HG02759 (cell line): Measurements from ENCODE around the gene METTL25B.

ENCODE experiments used
- ATAC-seq: cut with Tn5 transposase; IDR thresholded peaks from one replicate; pipeline ENCODE4 v1.9.1; 2021; ENCODE audit warnings: mild to moderate bottlenecking, moderate library complexity; ENCODE audit not compliant: unreplicated experiment

Gene METTL25B

DNA sequence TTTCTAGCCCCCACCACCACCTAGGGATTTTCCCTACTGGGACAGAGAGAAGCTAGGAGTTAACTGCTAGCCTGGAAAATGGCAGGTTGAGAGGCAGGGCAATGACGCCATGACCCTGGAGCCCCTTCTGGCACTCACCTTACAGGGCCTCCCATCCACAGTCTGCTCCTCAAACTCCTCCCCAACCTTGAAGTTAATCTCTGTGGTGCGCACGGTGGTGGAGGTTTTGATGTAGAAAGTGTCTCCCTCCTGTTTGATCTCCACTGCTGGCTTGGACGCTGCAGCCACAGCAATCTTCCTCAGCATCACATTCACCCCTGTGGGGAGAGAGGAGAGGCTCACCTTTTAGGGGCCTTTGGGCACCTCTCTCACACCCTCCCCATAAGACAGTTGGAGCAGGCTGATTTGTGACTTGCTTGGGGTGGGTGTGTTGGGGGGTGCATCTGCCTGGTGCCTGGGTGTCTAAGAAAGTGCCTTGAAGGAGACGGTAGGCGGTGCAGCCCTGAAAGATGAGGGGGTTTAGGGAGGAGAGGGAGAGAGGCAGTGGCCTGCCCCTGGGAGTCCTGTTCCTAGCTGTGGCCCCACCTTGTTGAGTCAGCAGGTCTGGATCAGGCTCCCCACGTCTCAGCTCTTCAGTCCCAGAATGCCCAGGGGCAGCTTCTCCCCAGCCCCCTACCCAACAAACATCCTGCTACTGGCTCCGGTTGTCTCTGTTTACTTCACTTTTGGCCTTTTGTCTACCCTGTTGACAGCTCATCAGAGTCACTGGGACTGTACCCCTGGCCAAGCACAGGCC, 27.3 kb upstream of the METTL25B start:
- no peak for ATAC-seq

DNA sequence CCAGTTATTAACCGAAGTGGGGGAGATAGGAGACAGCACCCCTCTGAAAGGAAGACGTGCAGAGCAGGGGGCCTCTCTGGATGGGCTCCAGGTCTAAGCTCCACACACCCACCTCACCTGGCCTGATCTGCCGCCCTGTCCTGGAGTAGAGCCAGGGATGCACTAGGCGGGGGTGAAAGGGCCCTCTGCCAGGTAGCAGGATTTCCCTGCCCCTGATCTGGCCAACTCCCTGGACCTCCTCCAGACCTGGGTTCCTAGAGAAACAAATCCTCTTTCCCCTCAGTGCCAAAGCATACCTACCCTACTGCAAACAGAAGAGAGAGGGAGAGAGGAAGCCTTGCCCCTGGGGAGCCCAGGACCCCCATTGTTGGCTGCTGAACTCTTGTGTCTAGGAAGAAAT, 24.9 kb upstream of the METTL25B start:
- no peak for ATAC-seq

DNA sequence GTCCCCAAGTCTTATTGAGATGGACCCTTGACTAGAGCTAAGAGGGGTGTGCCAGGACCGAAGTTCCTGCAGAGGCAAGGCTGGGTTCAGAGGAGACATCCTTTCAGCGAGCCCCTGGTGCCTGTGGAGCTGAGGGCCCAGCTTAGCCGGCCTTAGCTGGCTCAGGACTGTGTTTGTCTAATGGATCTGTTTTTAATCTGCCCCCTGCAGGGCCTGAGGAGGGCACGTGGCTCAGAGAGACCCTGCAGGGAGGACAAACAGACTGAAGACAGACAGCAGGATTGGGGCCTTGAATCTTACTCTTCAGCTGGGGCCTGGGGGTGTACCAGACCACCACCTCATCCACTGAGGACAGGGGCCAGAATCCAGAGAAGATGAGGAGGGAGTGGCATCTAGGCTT, 24.5 kb upstream of the METTL25B start:
- ATAC-seq: no peak

DNA sequence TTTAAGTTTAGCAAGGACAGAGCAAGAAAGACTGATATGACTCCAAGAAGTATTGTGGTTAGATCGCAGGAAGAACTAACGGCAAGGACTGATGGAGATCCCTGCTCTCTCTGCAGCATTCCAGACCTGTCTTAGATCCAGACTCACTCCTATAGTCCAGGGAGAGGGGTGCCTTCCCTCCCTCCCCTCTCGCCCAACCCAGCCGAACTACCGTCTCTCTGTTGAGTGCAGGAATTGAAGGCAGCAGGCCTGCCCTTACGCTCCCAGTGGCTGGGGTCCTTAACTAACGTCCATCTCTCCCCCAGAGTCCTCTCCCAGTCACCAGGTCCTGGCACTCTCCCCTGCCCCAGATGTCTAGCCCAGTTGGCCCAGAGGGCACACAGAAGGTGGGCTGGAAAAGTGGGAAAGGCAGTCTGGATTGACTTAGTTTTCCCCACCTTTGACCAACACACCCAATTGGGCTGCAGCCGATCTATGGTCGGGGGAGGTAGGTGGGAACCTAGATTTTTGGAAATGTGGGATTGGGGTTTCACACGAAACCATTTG, 24.0 kb upstream of the METTL25B start:
- no peak for ATAC-seq

DNA sequence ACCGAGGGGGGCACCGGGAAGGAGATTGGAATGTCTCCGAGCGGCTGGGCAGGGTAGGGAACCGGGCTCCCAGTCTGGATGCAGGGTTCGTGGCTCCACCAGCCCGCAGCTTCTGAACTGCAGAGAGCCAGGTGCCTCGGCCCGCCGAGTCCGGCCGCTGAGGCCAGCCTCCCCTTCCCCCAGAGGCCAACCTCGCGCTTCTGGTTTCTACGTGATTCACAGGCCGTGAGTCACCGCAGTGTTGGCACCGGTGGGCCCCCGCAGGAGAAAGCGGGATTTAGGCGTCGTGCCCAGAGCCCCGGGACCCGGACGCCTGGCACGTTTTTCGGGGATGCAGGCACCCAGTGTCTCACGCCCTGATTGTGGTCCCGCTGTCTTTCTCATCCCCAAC, 23.3 kb upstream of the METTL25B start:
- no peak for ATAC-seq

DNA sequence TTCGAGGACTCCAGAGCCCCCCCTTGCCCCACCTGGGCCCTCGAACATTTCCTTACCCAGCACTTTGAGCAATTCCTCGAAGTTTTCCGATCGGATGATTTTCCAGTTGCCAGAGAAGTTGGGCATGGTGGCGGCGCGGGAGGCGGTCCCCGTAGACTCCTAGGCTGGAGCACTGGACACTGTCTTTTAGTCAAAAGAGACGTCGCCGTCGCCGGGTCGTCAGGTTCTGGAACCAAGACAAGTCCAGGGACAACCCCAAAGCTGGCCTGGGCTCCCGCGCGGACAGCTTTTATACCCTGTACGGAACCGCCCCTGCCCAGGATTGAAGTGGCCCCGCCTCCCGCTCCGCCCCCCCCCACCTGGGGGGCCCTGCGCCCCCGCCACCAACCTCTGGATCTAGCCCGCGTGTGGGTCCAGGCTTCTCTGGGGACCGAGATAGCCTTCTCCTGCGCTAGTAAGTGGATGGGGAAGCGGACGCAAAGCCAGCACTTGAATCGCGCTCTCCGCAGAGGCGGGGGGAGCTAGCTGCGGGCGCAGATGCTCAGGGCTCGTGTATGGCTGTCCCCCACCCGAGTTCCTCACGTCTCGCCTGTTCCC, 22.9 kb upstream of the METTL25B start, which contains the start of gene CRABP2:
CRABP2 (minus strand) TSS at position 263 of the 597 bp plus-strand sequence; CDS start at position 126, 137 bp downstream.
- ATAC-seq: peak; percentile 6

DNA sequence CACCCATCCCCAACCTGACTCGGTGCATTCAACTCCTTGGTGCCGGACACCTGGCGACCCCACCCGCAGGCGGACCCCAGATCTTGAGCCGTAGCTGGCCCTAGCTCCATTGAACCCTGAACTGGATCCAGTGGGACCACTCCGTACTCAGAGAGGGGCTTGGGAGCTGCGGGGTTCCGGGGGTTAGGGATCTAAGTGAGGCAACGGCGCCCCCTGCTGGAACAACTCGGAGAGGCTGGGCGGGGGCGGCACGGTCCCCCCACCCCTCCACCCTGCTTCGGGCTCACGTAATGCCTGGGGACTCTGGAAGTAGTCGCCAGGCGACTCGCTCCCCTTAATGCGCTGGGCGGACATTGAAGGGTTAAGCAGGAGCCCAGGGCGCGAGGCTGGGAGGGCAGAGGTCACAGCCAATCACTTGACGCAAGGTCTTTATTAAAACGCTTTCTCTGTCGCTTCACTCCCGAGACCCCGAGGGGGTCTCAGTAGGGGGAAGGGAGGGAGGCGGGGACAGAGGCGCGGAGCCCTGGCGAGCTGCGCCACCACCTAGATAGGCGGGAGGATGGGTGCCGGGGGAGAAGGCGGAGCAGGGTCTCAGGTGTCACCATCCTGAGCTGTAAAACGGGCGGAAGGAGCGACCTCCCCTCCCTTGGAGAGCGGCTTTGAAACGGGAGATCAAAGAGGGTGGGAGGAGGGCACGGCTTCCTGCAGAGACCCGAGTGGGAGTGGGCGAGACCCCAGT, 22.2 kb upstream of the METTL25B start:
- peak; percentile 40 for ATAC-seq

DNA sequence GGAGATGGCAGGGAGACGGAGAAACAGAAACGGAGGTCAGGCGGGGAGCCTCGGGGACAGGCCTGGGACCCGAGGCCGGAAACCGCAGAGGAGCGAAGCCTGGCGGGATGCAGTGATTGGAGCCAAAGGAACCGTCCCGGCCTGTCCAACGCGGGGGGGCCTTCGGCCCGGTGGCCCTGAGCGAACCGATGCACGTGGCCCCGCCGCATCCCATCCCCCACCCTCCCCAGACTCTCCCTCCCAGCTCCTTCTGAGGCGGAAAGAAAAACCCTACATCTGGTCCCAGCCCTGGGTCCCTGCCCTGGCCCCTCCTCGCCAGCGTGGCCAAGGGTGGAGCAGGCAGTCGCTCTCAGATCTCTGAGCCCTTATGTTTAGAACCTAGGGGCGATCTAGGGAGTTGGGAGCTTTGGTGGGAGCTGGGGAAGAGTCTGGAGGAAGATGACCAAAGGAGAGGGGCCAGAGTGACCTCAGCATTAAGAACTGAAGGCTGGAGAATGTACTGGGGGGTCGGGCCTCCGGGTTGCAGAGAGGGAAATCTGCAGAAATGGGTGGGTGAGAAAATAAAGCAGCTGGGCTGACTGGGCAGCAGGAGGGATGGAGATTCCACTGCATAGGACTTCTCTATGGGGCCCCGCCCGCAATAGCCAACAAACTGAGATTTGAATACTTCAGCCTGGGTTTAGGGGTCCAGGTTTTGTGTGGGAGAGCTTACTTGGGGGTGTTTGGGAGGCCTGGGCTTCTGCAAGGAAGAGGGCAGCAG, 21.4 kb upstream of the METTL25B start:
- ATAC-seq: no peak

DNA sequence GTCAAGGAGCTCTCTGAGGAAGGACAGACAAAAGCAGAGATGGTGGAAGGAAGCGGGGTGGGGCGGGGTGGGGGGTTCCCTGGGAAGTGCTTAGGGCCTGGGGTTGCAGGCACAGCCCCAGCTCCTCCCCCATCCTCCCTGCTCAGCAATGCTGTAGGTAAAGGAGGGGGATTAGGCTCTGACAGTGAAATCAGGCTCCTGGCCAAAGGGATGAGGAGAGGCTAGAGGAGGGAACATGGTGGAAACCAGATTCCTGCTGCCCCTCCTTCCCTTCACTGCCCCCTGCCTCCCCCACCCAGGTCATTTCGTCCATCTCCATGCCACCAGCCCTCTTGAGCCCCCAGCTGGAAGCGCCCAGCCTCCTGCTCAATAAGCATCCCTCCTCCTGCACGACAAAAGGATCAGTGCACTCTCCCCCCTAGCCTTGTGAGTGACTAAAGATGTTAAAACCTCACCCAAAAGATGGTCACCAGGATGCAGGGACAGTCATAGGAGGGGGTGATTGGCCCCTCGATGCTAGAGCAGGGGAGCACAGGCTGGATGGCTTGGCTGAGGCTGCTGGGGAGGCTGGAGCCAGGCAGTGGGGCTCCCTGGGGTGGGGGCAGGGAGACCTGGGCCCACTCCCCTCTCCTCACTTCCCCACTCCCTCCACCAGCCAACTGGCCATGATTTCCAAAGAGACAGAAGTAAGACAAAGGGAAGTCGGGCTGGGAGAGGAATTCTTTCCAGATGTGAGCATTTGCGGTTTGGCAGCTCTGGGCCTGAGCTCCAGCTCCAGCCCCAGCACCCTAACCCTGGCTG, 20.7 kb upstream of the METTL25B start:
- no peak for ATAC-seq

DNA sequence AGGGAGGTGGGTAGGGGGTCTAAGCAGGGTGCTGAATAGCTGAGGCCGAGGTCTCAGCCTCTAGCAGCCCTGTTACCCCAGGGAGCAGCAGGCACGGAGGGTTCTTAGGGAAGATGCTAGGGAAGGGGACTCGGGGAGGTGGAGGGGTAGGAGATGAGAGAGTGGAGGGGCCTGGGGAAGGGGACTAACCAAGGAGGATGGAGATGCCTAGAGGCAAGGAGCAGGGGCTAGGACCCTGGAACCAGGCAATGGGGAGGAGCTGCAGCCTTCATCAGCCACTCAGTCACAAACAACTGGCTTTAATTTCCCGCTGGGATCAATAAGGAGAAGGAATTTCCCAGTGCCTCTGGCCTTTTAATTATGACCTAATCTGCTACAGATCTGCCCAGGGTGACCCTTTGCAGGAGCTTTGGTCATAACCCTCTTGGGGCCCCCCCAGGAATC, 20.0 kb upstream of the METTL25B start:
- ATAC-seq: no peak

DNA sequence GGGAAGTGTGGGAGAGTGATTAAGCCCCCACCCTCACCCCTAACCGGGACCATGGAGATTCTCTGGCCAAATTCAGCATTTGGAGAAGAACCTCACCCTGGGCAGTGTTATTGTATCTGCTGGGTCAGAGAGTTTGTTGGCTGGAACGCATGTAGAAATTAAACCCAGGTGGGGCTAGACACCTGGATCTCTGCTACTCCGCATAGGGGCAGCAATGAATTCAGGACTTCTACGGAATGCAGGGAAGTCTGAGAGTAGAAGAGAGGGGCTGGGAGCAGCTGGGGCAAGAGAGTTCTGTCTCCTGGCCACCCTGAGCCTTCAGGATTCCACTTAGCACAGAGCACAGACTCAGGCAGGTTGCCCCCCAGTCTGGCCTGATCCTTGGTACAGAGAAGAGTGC, 19.2 kb upstream of the METTL25B start:
- ATAC-seq: no peak

DNA sequence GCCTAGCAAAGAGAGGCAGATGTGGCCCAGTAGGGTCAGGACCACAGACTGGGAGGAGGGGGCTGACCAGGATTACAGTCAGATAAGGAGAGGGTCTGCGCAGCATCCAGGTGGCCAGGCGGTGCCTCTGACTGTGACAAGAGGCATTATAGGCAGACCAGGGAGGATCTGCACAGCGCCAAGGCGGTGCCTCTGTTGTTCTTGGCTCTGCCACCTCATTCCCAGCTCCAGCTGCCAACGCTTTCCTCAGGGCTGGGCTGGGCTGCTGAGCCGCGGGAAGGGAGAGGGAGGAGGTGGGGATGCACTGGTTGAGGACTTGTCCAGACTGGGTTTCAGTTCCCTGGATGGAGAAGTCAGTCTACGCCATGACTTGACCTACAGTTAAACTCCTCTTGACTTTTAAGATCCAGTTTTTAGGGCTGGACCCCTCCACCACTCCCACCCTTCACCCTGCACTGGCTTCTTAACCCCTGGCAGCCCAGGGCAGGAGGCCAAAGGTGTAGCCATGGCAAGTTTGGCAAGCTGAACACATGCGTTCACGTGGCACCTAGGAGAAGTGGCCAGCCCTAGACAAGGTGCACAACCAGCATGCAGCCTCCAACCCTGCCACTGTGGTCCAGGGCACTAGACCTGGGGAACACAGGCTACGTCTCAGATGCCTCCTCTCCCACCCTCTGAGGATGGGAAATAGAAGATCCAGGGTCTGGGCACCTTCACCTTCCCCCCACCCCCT, 18.3 kb upstream of the METTL25B start:
- no peak for ATAC-seq

DNA sequence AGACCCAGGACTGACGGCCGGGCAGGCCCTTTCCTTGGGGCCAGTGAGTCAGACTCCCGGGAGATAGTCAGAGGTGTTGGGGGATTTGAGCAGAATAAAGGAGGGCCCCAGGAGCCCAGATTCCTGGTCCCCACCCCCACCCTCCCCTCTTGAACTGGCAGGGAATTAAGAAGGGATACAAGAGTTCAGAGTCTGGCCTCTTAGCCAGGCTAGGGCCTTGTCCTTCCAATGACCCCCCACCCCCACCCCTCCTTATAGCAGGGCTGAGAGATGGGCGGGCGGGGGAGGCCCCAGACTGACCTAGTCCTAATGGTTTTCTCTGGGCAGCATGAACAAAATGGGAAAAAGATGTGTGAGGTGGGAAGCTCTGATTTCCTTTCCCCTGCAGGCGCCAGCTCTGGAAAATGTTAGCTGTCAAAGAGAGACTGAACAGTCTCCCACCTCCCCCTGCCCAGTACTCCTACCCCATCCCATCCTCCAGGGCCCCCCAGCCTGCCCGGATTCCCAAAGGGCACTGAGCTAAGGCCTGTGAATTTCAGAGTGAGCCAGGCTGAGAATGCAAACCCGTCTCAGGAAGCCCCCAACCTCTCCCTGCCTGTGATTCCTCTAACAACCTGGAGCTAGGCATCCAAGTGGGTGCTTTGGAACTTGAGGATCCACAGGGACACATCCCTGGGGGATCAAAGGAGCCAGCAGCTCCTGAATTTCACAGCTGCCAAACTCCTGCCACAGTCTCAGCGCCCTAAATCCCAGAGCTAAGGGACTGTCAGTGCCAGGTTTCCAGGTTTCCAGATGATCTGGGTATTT, 17.1 kb upstream of the METTL25B start:
- ATAC-seq: no peak

DNA sequence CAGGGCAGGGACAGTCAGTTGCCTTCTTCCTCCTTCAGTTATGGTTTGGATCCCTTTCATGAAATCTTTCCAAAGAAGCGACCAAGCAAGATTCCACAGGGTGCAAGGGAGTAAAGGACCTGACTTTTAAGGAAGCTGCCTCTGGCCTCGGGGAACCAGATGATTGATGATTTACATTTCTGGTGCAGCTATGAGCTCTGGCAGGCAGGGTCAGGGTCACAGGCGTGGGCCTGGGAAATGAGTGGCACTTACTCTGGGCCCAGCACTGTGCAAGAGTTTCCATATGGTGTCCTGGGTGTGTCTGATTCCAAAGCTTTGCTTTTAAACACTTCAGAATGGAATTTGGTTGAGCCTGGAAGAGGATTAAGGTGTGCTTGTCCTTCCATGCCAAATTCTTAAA, 15.6 kb upstream of the METTL25B start:
- no peak for ATAC-seq

DNA sequence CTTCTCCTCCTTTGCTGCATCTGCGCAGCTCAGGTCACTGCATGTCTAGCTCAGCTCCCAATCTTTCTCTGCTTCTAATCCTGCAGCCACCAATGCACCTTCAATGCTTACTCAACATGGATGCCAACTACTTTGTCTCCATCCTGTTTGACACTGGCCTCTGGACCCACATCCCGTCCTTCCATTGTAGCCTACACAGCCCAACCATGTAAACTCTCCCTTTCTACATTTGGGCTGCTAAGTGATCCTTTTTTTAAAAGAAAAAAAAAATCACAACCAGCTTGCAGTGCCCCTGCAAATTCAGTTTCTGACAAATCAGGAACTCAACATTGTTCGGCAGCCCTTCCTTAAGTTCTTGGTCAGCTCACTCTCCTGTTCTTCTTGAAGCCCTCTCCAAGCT, 13.4 kb upstream of the METTL25B start:
- no peak for ATAC-seq

DNA sequence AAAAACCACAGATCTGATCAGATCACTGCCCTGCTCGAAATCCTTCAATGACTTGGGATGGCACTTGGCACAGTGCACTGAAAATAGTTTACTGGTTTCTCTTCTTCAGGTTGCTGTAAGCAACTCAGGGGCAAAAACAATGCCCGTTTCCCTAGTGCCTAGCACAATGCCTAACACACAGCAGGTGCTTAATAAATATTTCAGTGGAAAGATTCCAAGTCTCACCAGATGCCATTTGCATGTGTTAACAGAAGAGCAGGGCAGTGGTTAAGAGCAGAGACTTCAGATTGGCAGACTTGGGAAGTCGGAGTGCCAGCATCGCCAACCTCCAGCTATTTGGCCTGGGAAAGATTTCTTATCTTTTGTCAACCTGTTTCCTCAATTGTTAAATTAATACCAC, 10.9 kb upstream of the METTL25B start:
- ATAC-seq: no peak

DNA sequence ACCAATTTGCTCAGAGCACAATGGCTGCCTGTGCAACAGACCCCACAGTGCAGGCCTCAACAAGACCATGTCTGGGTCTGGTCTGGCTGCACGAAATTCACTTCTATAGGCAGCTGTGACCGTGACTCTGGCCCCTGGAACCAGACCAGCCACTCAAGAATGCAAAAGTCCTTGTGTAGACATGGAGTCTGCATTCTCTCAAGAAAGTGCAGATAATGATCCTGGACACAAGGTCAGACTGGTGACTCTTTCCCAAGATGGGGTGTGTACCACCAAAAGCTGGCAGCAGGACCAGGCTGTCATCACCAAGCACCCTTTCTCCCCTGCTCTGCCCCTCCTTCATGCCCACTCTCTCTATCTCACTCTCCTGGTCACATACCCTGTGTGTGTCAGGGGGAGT, 7.1 kb upstream of the METTL25B start:
- ATAC-seq: no peak

DNA sequence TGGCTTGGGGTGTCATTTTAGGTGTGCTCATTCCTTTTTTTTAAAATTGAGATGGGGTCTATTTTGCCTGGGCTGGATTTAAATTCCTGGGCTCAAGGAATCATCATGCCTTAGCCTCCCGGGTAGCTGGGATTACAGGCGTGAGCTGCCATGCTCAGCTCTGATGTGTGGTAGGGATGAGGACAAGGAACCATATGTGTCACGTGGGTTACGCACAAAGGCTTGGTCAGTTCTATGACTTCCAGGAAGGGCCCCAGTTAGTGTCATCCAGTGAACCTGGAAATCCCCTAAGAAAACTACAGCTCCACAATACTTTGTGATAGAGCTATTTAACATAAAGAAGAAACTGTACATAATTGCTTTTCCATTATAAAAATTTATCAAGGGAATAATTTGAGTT, 6.7 kb upstream of the METTL25B start:
- ATAC-seq: no peak
